ENCODE results near the gene TNP1.

TNP1 gene

GRCh38 chr2:216878072-216878471 is 18.2 kb upstream of the TNP1 start:
- no peak overlapping the region for H3K4me3 ChIP-seq (ENCODE audit: low read depth, low read length)
- DNase-seq (ENCODE audit: low read depth) = peak; percentile 72
- no peak for TF ChIP-seq CTCF (IDR thresholded peaks at IDR 0.05; ENCODE audit: control insufficient read depth, extremely low read depth, insufficient read depth)

GRCh38 chr2:216877085-216877484 is 17.2 kb upstream of the TNP1 start:
- no peak for DNase-seq (ENCODE audit: low read depth)
- H3K4me3 ChIP-seq (ENCODE audit: low read depth, low read length) = no peak overlapping the region
- TF ChIP-seq CTCF (IDR thresholded peaks at IDR 0.05; ENCODE audit: control insufficient read depth, extremely low read depth, insufficient read depth) = no peak

GRCh38 chr2:216875862-216876261 is 16.0 kb upstream of the TNP1 start:
- H3K4me3 ChIP-seq (ENCODE audit: low read depth, low read length) = no peak overlapping the region
- DNase-seq (ENCODE audit: low read depth) = no peak
- no peak for TF ChIP-seq CTCF (IDR thresholded peaks at IDR 0.05; ENCODE audit: control insufficient read depth, extremely low read depth, insufficient read depth)

- no peak for TF ChIP-seq CTCF (IDR thresholded peaks at IDR 0.05; ENCODE audit: control insufficient read depth, extremely low read depth, insufficient read depth)
- H3K4me3 ChIP-seq (ENCODE audit: low read depth, low read length) = no peak overlapping the region
- no peak for DNase-seq (ENCODE audit: low read depth)
Measured at GRCh38 chr2:216873573-216873972, 13.7 kb upstream of the TNP1 start.

- H3K4me3 ChIP-seq (ENCODE audit: low read depth, low read length) = no peak overlapping the region
- no peak for TF ChIP-seq CTCF (IDR thresholded peaks at IDR 0.05; ENCODE audit: control insufficient read depth, extremely low read depth, insufficient read depth)
- no peak for DNase-seq (ENCODE audit: low read depth)
Measured at GRCh38 chr2:216872624-216873023, 12.8 kb upstream of the TNP1 start.

GRCh38 chr2:216872040-216872439 is 12.2 kb upstream of the TNP1 start:
- no peak overlapping the region for H3K4me3 ChIP-seq (ENCODE audit: low read depth, low read length)
- DNase-seq (ENCODE audit: low read depth) = no peak
- no peak for TF ChIP-seq CTCF (IDR thresholded peaks at IDR 0.05; ENCODE audit: control insufficient read depth, extremely low read depth, insufficient read depth)

- DNase-seq (ENCODE audit: low read depth) = no peak
- no peak for TF ChIP-seq CTCF (IDR thresholded peaks at IDR 0.05; ENCODE audit: control insufficient read depth, extremely low read depth, insufficient read depth)
- no peak overlapping the region for H3K4me3 ChIP-seq (ENCODE audit: low read depth, low read length)
Measured at GRCh38 chr2:216871333-216871934, 11.6 kb upstream of the TNP1 start.

Data from LNCaP clone FGC (cell line).